SK-N-MC (cell line): ENCODE measurements around the gene OPRM1.

Source experiments
- EZH2 ChIP-seq: fragments of 200-600 bp; sonication (generic); IDR thresholded peaks from one replicate; pipeline ENCODE4 v1.6.1; 2017; ENCODE audit warnings: antibody characterized with exemption
- FOXP2 ChIP-seq: optimal IDR thresholded peaks from 2 replicates; pipeline ENCODE3; 2011; ENCODE audit warnings: mild to moderate bottlenecking, moderate library complexity; ENCODE audit not compliant: insufficient read depth; ENCODE audit errors: extremely low read length, control extremely low read depth
- POLR2AphosphoS5 ChIP-seq: IDR thresholded peaks from 2 replicates; pipeline ENCODE4 v1.6.1; 2012; ENCODE audit warnings: mild to moderate bottlenecking, low read depth, low read length, borderline replicate concordance

DNA sequence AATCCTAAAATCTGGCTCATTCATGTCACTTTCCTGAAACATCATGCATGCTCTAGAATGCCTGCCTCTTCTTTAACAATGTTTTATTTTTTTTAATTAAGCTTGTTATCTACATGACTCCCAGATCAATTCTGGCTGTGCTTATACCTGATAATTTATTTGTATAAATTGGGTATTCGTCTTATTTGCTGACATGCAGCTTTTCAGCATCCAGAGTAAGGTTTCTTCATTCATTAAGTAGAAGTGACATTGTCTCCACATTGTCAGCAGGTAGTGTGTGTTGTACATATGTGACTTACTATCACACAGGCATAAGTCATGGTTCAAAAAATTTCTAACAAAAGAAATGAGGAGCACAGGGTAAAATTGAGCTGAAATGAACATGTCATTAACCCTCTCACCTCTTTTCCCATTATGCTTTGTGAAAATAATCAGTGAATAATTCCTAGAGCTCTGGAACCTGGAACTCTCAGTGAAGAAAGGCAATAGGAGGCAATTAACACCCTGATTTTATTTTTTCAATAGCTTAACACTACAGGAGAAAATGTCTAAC, 157.4 kb downstream of the OPRM1 start:
- TF ChIP-seq EZH2, result no peak
- TF ChIP-seq POLR2AphosphoS5, result no peak
- TF ChIP-seq FOXP2, result no peak
